Measurements from ENCODE around the gene SLIT3.
"Not testable (repeated sequence)": the region's sequence is repeated elsewhere in the genome, so short reads cannot be mapped to it uniquely, and the experiment has no call there.

Gene SLIT3

DNA sequence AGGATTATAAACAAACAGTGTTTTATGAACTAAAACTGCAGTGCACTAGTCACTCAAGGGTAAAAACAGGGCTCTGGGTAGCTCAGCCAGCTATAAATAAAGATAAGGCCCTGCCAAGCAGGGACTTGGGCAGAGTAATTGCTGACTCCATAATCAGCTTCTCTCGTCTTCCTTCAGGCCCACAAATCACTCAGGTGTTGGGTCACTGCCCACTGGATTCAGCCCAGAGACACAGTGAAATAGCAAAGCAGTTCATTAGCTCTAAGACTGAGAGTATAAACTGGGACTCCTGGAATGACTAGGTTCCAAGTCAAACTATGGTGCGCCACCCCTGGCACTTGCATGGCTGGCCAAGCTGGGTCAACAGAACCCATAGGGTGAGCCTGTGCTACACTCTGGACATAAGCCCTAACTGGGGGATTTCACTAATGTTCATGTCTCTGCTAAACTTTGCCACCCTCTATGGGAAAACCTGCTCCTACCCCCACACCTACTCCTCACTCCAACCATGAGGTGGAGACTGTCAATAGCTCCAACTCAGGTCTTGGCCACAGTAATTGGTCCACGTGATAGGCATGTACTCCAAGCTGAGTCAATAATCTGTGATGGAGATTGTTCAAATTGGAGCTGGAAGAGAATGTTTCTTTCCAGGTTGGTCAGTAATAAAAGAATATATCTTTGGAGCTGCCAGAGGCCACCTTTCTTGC is 158.5 kb downstream of the SLIT3 start:
- peak; percentile 46 for DNase-seq (ENCODE audit: low read depth)

DNA sequence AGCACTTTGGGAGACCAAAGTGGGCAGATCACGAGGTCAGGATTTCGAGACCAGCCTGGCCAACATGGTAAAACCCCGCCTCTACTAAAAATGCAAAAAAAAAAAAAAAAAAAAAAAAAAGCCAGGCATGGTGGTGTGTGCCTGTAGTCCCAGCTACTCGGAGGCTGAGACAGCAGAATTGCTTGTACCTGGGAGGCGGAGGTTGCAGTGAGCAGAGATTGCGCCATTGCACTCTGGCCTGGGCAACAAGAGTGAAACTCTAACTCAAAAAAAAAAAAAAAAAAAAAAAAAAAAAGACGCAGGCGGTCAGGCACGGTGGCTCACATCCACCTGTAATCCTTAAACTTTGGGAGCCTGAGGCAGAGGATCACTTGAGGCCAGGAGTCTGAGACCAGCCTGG is 160.7 kb downstream of the SLIT3 start:
- DNase-seq (ENCODE audit: low read depth) = not testable (repeated sequence)

DNA sequence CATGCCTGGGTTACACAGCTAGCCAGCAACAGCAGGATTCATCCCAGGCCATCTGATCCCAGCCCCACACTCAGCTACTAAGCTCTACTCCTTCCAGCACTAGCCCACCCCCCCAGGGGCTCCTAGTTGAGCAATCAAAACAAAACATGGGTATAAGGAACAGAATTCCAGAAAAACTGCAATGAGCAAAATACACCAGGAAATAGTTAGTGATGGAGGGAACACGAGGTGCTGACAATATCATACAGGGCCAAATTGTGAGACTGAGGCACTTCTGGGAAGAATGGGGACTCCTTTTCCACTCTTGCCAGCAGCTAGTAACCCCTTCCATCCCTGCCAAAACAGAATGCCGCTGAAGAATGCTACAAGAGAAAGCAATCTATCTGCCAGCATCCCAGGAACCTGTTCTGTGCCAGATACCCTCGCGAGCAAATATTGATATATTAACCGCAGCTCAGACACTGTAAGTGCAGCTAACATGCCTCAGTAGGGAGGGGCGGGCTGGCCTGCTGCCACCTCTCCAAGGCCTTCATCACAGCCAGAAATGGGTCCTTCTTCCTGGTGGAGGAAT is 161.4 kb downstream of the SLIT3 start:
- no peak for DNase-seq (ENCODE audit: low read depth)

DNA sequence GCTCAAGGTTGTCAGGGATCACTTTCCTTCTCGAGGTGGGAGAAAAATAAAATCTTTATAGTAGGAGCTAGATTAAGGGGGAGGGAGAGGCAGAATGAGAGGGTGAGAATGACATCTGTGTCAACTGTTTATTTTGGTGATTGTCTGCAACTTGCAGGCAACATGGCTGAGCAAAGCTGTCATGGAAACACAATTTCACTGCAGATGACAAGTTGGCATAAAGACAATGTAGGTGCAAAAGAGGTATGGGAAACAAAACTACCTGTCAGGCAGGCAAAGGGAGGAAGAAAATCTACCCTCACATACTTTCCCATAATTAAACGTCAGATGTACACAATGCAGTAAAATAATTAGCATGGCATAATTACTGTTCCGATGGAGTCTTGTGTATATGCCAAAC is 167.4 kb downstream of the SLIT3 start:
- no peak for DNase-seq (ENCODE audit: low read depth)

DNA sequence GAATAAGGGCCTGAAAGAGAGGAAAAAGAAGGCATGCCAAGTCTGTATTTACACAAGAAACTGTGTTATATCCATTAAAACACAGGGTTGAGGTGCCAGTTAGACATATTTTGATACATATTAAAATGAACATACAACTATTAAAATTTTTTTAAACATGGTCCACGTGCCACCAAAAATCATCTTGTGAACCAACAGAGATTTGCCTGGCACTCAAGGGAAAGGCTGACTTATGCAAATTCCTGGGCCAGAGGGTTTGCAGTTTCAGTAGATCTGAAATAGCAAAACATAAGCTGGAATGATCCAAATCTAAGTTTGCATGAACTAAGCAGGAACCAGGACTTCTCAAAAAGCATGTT is 168.7 kb downstream of the SLIT3 start:
- no peak for DNase-seq (ENCODE audit: low read depth)

DNA sequence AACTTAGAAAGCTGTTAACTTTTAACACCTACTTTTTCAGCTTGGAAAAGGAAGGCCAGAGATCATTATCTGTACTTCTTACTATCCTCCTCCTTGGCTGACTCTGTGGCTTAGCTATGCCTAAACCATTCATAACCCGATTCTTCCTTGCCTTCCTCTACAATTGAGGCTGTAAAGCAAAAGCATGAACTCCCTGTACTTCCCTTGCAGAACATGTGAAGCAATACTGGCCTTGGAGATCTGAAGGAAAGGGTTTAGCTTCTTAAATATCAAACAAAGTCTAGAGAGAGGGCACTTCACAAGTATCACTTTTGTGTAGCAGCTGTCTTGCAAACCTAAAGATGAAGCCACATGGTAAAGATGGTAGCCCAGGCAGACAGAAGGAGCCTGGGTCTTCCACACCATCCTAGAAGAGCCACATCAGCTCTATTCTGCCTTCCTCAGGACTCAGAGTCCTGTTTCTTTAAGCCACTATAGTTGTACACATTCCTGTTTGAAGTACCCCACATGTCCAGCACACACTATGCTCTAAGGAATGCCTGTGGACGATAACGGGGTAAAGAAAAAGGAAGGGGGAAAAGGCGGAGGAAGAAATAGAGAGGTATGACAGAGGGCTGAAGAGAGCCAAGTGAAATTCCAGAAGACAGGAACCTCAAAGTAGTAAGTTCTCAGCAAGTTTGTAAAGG is 169.2 kb downstream of the SLIT3 start:
- no peak for DNase-seq (ENCODE audit: low read depth)

DNA sequence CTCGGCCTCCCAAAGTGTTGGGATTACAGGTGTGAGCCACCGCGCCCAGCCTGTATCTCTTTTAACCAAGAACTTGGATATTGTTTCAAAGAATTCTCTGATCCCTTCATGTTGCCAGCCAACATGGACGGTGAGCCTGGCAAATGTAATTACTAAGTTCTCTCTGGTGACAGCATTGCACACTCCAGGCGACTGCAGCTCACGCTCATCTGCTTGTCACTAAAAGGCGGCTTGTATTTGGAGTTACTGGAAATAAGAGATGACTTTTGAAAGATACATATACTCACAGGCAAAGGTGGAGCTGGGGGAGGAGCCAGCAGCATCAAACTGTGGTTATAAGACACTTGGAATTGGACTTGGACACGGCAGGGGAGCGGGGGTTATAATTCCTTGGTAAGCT is 172.3 kb downstream of the SLIT3 start:
- DNase-seq (ENCODE audit: low read depth) = no peak

DNA sequence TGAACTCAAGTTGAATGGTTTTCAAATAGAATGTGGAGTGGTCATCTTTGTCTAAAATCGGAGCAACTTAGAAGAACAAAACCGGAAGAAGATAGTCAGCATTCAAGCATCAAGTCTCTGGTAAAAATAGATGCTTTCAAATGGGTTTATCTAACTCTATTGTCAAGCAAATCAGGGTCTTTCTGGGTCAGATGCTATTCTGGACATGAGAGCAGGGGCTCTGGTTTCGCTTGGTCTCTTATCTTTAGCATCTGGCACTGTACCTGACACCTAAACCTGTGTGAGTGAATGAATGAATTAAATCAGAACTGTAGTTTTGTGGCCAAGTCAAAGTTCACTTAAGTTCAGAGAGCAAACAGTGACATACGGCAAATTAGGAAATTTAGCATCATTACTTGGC is 173.5 kb downstream of the SLIT3 start:
- DNase-seq (ENCODE audit: low read depth) = no peak

DNA sequence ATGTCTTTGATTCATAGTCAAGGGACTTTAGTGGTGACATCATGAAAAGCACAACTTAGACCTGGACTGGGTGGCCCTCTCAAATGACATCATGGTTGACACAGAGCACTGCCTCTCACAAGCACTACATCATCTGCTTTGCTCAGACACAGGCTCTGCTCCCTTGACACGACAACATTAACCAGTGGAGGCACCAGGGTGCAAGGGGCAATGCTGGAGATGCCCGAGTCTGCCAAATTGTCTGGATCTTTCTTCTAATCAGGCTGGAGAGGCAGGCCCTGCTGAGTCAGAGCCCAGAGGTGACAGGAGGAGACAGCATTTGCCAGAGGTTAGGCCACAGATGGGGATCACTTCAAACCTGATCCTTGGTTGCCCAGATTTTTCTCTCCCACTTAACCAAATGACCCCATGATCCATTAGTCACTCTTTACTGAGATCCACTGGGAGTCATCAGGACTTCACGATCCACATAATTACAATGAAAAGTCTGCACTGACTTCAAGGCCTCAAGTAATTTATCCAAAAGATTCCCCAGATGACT is 174.4 kb downstream of the SLIT3 start:
- no peak for DNase-seq (ENCODE audit: low read depth)

DNA sequence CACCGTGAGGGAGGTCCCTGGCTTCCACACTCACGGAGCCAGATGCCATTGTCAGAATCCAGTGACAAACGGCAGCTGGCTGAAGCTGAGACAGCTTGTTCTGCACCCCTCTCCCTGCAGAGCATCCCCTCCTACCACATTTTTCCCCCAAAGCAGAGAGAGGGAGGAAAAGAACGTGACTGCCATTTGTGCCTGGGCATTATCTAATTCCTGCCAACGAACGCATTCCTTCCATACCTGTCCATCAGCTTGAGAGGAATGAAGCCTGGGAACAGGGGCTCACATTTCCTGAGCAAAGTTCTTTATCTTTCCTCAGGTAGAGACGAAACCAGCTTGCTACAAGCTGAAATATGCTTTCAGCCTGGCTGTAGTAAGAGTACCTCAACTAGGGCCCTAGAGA is 175.4 kb downstream of the SLIT3 start:
- no peak for DNase-seq (ENCODE audit: low read depth)

DNA sequence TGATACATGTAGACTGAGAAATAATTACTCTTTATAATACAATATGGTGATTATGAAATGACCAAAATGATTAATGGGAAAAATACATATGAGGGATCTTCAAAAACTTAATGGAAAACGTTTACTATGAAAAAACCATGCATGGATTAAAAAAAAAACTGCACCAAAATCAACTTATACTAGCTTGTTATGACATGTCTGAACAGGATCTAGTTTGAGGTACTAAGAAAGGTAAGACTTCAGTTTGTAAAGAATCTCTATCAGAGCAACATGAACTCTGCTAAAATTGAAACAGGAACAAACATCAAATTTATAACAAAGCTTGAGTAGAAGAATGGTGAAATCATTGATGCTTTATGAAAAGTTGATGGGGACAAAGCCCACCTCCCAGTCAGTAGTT is 178.0 kb downstream of the SLIT3 start:
- DNase-seq (ENCODE audit: low read depth) = no peak

DNA sequence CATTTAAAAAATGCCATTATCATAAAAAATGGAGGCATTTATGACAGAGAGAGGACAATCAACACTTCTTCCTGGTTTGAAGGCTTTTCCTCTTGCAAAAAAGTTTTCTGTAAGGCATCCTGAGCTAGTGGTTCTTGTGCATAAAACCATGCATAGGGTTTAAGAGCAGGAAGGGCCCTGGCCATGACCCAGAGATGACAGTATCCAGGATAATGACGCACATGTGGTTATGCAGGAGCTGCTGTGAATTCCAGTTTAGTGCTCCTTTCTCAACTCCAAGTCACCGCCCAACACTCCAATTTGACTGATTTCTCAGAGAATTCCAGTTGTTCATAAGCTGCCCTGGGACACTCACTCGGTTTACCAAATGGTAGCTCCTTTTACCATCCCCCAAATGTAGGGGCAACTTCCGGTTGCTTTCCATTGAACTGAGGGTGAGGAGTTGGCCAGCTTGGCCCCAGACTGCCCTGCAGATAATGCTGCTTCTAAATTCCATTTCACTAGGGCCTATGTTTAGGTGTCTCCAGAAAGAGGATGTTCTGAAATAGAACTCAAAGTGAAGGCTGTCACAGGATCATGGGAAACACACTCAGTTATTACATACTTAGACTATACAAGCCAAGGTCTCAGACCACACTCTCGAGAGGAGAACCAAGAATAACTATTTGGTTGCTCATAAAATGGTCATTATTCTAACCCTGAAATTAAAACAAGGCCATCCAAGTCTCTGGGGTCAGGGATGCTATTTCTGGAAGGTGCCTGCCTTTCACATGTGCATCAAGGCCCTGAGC is 179.1 kb downstream of the SLIT3 start:
- DNase-seq (ENCODE audit: low read depth) = peak; percentile 47

DNA sequence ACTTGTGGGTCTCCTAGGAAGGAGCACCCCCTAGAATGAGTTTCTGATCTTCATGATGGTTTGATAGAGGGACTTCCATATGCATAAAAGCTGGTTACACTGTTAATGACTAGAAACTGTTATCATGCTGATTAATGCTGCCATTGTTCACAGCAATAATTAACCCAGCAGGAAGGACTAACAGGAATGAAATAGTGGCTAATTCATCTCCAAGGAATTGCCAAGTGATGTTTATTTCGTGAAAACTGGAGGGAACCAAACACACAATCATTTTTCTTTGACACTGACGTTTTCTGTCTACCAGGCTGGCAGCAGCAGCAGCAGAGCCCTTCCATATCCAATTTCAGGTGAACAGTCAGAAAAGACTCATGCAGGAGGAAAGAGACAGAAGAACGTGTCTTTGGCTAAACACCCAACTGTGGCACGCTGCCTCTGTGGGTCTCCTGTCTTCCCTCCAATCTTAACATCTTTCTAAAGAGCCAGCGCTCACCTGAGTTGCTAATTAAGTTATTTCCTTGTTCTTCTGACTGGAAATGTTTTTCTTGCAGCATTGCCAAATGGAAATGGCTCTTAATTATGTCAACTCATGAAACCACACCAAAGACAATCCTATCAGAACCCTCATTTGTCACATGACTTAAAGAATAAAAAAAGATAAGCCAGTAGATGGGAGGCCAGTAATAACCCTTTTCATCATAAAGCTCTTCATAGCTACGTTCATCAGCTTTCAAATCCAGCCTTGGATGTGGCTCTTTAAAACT is 181.5 kb downstream of the SLIT3 start:
- DNase-seq (ENCODE audit: low read depth) = no peak

DNA sequence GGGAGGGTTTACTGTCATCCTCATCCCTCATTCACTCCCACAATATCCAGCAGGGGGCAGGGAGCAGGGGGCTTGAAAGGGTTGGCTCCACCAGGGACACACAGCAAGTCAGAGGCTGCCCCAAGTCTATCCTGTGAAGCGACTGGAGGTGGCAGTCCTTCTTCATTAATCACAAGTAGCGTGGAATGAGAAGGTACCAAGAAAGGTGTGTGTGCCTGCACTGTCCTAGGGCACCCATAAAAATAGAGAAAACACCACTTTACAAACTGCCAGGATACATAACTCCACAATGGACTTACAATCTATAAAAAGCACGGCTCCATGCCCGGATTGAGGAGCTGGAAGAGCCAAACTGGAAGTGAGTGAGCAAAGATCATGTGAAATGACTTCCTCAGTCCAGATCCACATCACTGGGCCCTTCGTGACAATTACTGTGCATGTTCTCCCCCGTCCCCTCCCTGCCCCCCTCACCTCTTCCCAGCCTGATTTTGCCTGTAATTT is 183.9 kb downstream of the SLIT3 start:
- DNase-seq (ENCODE audit: low read depth) = no peak

DNA sequence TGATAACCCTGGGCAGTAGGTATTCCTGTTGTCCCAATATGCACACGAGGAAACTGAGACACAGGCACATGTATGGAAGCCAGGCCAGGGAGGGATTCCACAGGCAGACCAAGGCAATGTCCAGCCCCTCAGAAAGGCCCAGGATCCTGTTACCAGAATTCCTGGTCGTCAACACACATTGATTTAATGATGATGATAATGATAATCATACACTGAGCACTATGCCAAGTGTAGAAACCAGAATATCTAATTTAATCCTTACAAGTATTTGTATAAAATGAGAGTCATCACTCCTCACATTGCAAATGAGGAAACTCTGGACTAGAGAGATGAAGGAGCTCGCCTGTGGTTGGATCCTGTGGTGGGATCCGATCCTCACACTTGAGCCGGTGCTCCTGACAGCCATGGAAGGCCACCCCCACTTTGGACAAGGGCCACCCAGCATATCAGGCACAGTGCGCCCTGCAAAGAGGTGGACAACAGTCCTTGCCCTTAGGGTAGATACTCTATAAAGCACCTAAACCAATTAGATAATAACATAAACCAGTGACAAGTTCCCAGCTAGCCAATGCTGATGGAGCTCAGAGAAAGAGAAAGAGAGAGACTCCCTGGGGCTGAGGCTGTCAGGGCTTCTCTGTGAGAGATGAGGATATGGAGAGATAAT is 185.3 kb downstream of the SLIT3 start:
- DNase-seq (ENCODE audit: low read depth) = no peak

DNA sequence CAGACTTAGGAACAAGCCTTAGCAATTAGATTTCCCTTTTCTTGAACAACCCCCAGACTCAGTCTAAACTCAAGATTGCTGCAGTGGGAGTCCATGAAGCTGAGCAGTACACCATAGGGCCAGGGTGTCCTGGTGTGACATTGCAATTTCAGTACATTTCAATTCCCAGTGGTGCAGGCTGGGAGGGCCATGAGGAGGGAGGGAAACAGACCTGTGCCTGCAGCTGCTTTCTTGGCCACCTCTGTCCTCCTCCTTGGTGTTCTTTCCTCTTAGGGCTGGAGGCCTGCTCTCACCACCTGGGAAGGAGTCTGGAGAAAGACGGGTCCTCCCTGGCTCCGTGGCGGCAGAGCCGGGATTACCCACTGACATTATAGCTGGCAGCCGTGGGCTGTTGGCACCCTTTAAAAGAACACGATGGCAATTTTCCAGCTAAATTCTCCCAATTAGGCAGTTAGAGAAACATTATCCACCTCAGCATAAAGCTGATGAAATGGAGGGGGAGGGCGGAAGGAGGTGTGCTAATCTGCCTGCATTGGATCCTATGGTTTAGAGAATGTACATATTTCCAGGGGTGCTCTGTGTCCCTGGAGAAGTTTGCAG is 186.4 kb downstream of the SLIT3 start:
- no peak for DNase-seq (ENCODE audit: low read depth)

DNA sequence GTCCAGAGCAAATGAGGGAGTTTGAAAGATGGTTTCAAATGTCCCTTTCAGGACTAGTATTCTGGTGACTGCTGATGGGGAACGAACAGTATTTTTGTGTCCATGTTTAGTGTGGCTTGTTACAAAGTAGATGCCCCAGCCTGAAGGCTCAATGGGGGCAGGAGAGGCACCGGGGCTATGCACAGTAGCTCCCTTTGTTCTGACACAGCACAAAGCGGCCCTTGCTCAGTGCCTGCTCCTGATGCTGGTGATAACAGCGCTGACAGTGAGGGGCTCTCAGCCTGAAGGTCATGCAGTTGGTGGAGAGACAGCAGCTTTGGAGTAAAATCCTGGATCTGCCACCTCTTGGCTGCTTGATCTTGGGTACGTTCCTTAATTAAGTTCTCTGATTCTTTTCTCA is 188.9 kb downstream of the SLIT3 start:
- no peak for DNase-seq (ENCODE audit: low read depth)

DNA sequence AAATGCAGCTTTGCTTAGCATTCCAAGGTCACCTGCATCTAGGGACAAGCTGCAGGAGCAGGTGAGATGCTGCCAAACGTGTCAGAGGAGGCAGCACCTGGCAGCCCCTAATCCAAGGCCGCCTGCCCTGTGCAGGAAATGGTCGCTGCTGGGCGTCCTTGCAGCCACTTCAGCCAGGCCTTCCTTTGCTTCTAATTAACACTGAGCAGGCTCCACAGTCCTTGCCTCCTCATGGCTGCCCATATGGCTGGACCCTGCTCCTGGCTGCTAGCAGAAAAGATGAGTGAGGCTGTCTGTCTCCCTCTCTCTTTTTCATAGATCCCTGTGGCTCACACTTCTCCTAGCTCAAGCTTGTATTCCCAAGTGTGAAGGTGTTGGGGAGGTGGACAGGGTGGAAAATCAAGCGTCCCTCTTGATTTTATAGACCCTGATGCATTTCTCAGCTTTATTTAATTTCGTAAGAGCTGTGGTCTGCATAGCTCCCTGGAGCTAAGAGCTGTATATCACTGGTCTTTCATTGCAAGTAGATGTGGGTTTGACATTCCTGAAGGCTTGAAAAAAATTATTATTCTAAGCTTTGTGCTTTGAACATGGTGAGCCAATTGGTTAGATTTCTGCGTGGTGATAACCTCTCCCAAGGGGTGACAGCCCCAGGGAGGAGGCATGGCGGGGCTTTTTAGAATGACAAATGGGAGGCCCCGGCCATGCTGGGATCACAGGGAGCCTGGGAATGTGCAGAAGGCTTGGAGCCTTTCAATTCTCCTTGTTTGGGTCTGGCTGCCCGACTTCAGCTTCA is 193.8 kb downstream of the SLIT3 start:
- DNase-seq (ENCODE audit: low read depth) = no peak

DNA sequence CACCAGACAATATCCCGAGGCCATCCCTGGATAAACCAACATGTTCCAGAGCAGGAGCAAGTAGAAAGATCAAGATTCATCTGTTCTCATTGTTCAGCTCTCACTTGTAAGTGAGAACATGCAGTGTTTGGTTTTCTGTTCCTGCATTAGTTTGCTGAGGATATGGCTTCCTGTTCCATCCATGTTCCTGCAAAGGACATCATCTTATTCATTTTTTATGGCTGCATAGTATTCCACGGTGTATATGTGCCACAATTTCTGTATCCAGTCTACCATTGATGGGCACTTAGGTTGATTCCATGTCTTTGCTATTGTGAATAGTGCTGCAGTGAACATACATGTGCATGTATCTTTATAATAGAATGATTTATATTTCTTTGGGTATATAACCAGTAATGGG is 195.4 kb downstream of the SLIT3 start:
- not testable (repeated sequence) for DNase-seq (ENCODE audit: low read depth)

Data from GM04504 (cell line).